Activated T-cell treated with anti-CD3 and anti-CD28 coated beads, Interleukin-2, amount 50 U/mL, for 24 hours (primary cell): Measurements from ENCODE around the gene PLA2G2D.

Source experiments
- DNase-seq: peaks from one replicate; pipeline ENCODE4 v3.0.0-alpha.2; 2020
- H3K27ac Mint-ChIP-seq: 2 replicates; pipeline ENCODE4 v1.8.0; 2020; ENCODE audit warnings: mild to moderate bottlenecking, mixed read lengths
- H3K27me3 Mint-ChIP-seq: 2 replicates; pipeline ENCODE4 v1.8.0; 2020; ENCODE audit warnings: mixed read lengths
- H3K36me3 Mint-ChIP-seq: 2 replicates; pipeline ENCODE4 v1.8.0; 2020; ENCODE audit warnings: low read depth, mixed read lengths
- H3K4me1 Mint-ChIP-seq: 2 replicates; pipeline ENCODE4 v1.8.0; 2020; ENCODE audit warnings: low read depth, mixed read lengths
- H3K4me3 Mint-ChIP-seq: 2 replicates; pipeline ENCODE4 v1.8.0; 2020; ENCODE audit warnings: mild to moderate bottlenecking, moderate library complexity, mixed read lengths
- H3K9me3 Mint-ChIP-seq: 2 replicates; pipeline ENCODE4 v1.8.0; 2020; ENCODE audit warnings: mixed read lengths

Gene PLA2G2D

GRCh38 chr1:20076710-20077461 is 42.5 kb downstream of the PLA2G2D start:
- Mint-ChIP-seq H3K9me3 (no peaks in the 10 kb centered on the region), H3K4me3 (no peak overlapping the region), H3K27me3 (peaks cover 44% of the 10 kb centered on the region), H3K36me3 (no peaks in the 10 kb centered on the region), H3K27ac (no peak overlapping the region), H3K4me1 (peaks cover 11% of the 10 kb centered on the region)
- DNase-seq: no peak

- Mint-ChIP-seq H3K4me1 (peaks cover 9% of the 10 kb centered on the region), H3K9me3 (no peaks in the 10 kb centered on the region), H3K36me3 (no peaks in the 10 kb centered on the region), H3K27me3 (peaks cover 40% of the 10 kb centered on the region), H3K27ac (no peak overlapping the region), H3K4me3 (no peak overlapping the region)
- DNase-seq: no peak
Observed at GRCh38 chr1:20076223-20076622, 43.1 kb downstream of the PLA2G2D start.

- H3K27ac Mint-ChIP-seq: no peak overlapping the region
- no peak for DNase-seq
- peaks cover 5% of the 10 kb centered on the region for H3K4me1 Mint-ChIP-seq
- no peaks in the 10 kb centered on the region for H3K36me3 Mint-ChIP-seq
- H3K27me3 Mint-ChIP-seq: peaks cover 31% of the 10 kb centered on the region
- no peaks in the 10 kb centered on the region for H3K9me3 Mint-ChIP-seq
- H3K4me3 Mint-ChIP-seq: no peak overlapping the region
Observed at GRCh38 chr1:20075345-20075744, 44.0 kb downstream of the PLA2G2D start.

GRCh38 chr1:20074725-20075171 is 44.6 kb downstream of the PLA2G2D start:
- H3K4me3 Mint-ChIP-seq: no peak overlapping the region
- H3K4me1 Mint-ChIP-seq: peaks cover 5% of the 10 kb centered on the region

GRCh38 chr1:20074055-20074724 is 45.1 kb downstream of the PLA2G2D start:
- H3K4me3 Mint-ChIP-seq: no peak overlapping the region
- no peaks in the 10 kb centered on the region for H3K36me3 Mint-ChIP-seq
- DNase-seq: no peak
- no peak overlapping the region for H3K27ac Mint-ChIP-seq
- peaks cover 26% of the 10 kb centered on the region for H3K27me3 Mint-ChIP-seq
- H3K9me3 Mint-ChIP-seq: no peaks in the 10 kb centered on the region
- H3K4me1 Mint-ChIP-seq: peaks cover 5% of the 10 kb centered on the region

More at GRCh38 chr1:20074725-20075171, 44.6 kb downstream of the PLA2G2D start:
- Mint-ChIP-seq H3K27ac (no peak overlapping the region), H3K27me3 (peaks cover 28% of the 10 kb centered on the region), H3K9me3 (no peaks in the 10 kb centered on the region), H3K36me3 (no peaks in the 10 kb centered on the region)
- DNase-seq: no peak

GRCh38 chr1:20073256-20073655 is 46.1 kb downstream of the PLA2G2D start:
- Mint-ChIP-seq H3K27ac (no peak overlapping the region), H3K36me3 (no peaks in the 10 kb centered on the region), H3K9me3 (no peaks in the 10 kb centered on the region), H3K4me3 (no peak overlapping the region), H3K4me1 (peaks cover 5% of the 10 kb centered on the region), H3K27me3 (peaks cover 17% of the 10 kb centered on the region)
- no peak for DNase-seq

- Mint-ChIP-seq H3K9me3 (no peaks in the 10 kb centered on the region), H3K27ac (no peak overlapping the region), H3K4me1 (peaks cover under 1% of the 10 kb centered on the region), H3K4me3 (no peak overlapping the region), H3K27me3 (peaks cover 12% of the 10 kb centered on the region), H3K36me3 (no peaks in the 10 kb centered on the region)
- DNase-seq: no peak
Observed at GRCh38 chr1:20072771-20073170, 46.6 kb downstream of the PLA2G2D start.

GRCh38 chr1:20071416-20071815 is 47.9 kb downstream of the PLA2G2D start:
- H3K4me1 Mint-ChIP-seq: no peaks in the 10 kb centered on the region
- no peaks in the 10 kb centered on the region for H3K27me3 Mint-ChIP-seq
- H3K27ac Mint-ChIP-seq: no peak overlapping the region
- H3K9me3 Mint-ChIP-seq: no peaks in the 10 kb centered on the region
- no peak overlapping the region for H3K4me3 Mint-ChIP-seq
- H3K36me3 Mint-ChIP-seq: no peaks in the 10 kb centered on the region
- no peak for DNase-seq

GRCh38 chr1:20070357-20070756 is 49.0 kb downstream of the PLA2G2D start:
- H3K9me3 Mint-ChIP-seq: no peaks in the 10 kb centered on the region
- peaks cover 3% of the 10 kb centered on the region for H3K27me3 Mint-ChIP-seq
- no peak for DNase-seq
- H3K4me1 Mint-ChIP-seq: no peaks in the 10 kb centered on the region
- no peak overlapping the region for H3K4me3 Mint-ChIP-seq
- H3K27ac Mint-ChIP-seq: no peak overlapping the region
- no peaks in the 10 kb centered on the region for H3K36me3 Mint-ChIP-seq

- Mint-ChIP-seq H3K27me3 (peaks cover 3% of the 10 kb centered on the region), H3K4me1 (no peaks in the 10 kb centered on the region), H3K4me3 (no peak within 1 kb of the TSS), H3K36me3 (no peaks in the 10 kb centered on the region), H3K27ac (no peak within 1 kb of the TSS), H3K9me3 (no peaks in the 10 kb centered on the region)
- DNase-seq: no peak
Observed at GRCh38 chr1:20069874-20070273, 49.5 kb downstream of the PLA2G2D start, which contains the start of gene PLA2G5. Gene PLA2G5 (plus strand): TSS chr1:20070194. CDS start chr1:20084831, 14,637 bp downstream.

- no peak overlapping the region for H3K4me3 Mint-ChIP-seq
- no peaks in the 10 kb centered on the region for H3K9me3 Mint-ChIP-seq
- no peak overlapping the region for H3K27ac Mint-ChIP-seq
- DNase-seq: no peak
- H3K4me1 Mint-ChIP-seq: no peaks in the 10 kb centered on the region
- peaks cover 3% of the 10 kb centered on the region for H3K27me3 Mint-ChIP-seq
- no peaks in the 10 kb centered on the region for H3K36me3 Mint-ChIP-seq
Observed at GRCh38 chr1:20068722-20069121, 50.6 kb downstream of the PLA2G2D start.

GRCh38 chr1:20063861-20064292 is 55.5 kb downstream of the PLA2G2D start:
- no peak overlapping the region for H3K4me3 Mint-ChIP-seq
- H3K36me3 Mint-ChIP-seq: no peaks in the 10 kb centered on the region
- no peak for DNase-seq
- H3K27me3 Mint-ChIP-seq: peaks cover 3% of the 10 kb centered on the region
- H3K9me3 Mint-ChIP-seq: no peaks in the 10 kb centered on the region
- H3K27ac Mint-ChIP-seq: no peak overlapping the region
- H3K4me1 Mint-ChIP-seq: peaks cover 17% of the 10 kb centered on the region
